K562 (cell line): Measurements from ENCODE around the gene DOCK8. TPM values are rescaled to one million over a fixed set of nuclear protein-coding genes. Genes with fewer than 3 reads are reported as not detected.

Experiments used
- ATAC-seq: fragments of 200-7000 bp; cut with Tn5 transposase; 3 replicates; pipeline ENCODE4 v1.9.1; 2020; ENCODE audit warnings: moderate library complexity
- BruUV-seq: library from RNA; stranded (reverse); fragments of 400-500 nt; replicated peaks from 2 replicates; lab custom pipeline; 2021; lab: Mats Ljungman, UMichigan
- CTCF ChIA-PET: fragments of 300-600 bp; formaldehyde crosslinking; extraction: SDS; loops from one replicate; lab custom pipeline; 2021; ENCODE audit warnings: low intra/inter-chr PET ratio; lab: Yijun Ruan, JAX
- POLR2A ChIA-PET: fragments of 300-600, 350-650 bp; sonication (Branson Sonifier 250); formaldehyde crosslinking; extraction: SDS; loops from one replicate; lab custom pipeline; 2021; ENCODE audit warnings: antibody characterized with exemption, inconsistent platforms; lab: Yijun Ruan, JAX
- DNase-seq, 4 experiments: peaks; one replicate each; pipeline versions ENCODE4 v3.0.0 to v3.0.0-alpha.2; 2011 to 2018; ENCODE audit warnings: low spot score in 3 of 4, mixed read lengths in 3 of 4; ENCODE audit errors: extremely low read depth in 1 of 4
- FAIRE-seq: peaks from 2 replicates; lab custom pipeline; 2011; peaks lifted over from hg19 to GRCh38; lab: Jason Lieb, UNC
- H2AFZ ChIP-seq: 2 replicates; pipeline ENCODE4 v1.6.0; 2011; ENCODE audit warnings: low read depth, low read length, control low read depth, inconsistent platforms
- H3K27ac ChIP-seq: fragments of 200-600 bp; 3 replicates; pipeline ENCODE4 v1.8.0; 2011; ENCODE audit warnings: low read depth, mild to moderate bottlenecking, control low read depth, inconsistent platforms, low read length, moderate library complexity, mixed read lengths; ENCODE audit errors: extremely low read depth
- H3K27me3 ChIP-seq, 2 experiments: fragments of 300-600 bp in 1 of 2; 2 replicates in 1 of 2; 3 replicates in 1 of 2; pipeline versions ENCODE4 v1.6.0 to v1.8.0; 2011; ENCODE audit warnings: inconsistent platforms in 2 of 2, low read length in 2 of 2, mild to moderate bottlenecking in 1 of 2, mixed read lengths in 1 of 2, moderate library complexity in 1 of 2; ENCODE audit not compliant: control insufficient read depth in 2 of 2, insufficient read depth in 2 of 2
- H3K36me3 ChIP-seq: fragments of 300-600 bp; 3 replicates; pipeline ENCODE4 v1.8.0; 2011; ENCODE audit warnings: mild to moderate bottlenecking, low read length, inconsistent platforms; ENCODE audit not compliant: control insufficient read depth, insufficient read depth
- H3K4me1 ChIP-seq, 2 experiments: fragments of 200-600 bp in 1 of 2; replicated peaks in 1 of 2; 2 replicates in 1 of 2; 3 replicates in 1 of 2; pipeline versions ENCODE4 v1.5.1 to v1.8.0; 2011; ENCODE audit warnings: inconsistent platforms in 2 of 2, low read length in 2 of 2, mild to moderate bottlenecking in 1 of 2, mixed read lengths in 1 of 2, moderate library complexity in 1 of 2; ENCODE audit not compliant: control insufficient read depth in 2 of 2, insufficient read depth in 2 of 2
- H3K4me2 ChIP-seq: 2 replicates; pipeline ENCODE4 v1.6.1; 2011; ENCODE audit warnings: low read length, control low read depth, inconsistent platforms, mixed read lengths; ENCODE audit not compliant: insufficient read depth
- H3K4me3 ChIP-seq: fragments of 200-600 bp; sonication (generic), shearing (Covaris generic); 2 replicates; pipeline ENCODE4 v1.5.1; 2016; ENCODE audit warnings: control low read depth, inconsistent platforms
- H3K79me2 ChIP-seq: fragments of 200-600 bp; 3 replicates; pipeline ENCODE4 v1.8.0; 2011; ENCODE audit warnings: low read length, inconsistent platforms; ENCODE audit not compliant: control insufficient read depth, insufficient read depth
- H3K9ac ChIP-seq, 2 experiments: 2 replicates each; pipeline versions ENCODE4 v1.6.0 to v1.6.1; 2011; ENCODE audit warnings: low read depth in 2 of 2, low read length in 2 of 2, control low read depth in 1 of 2, inconsistent platforms in 1 of 2, mild to moderate bottlenecking in 1 of 2, mixed read lengths in 1 of 2; ENCODE audit not compliant: insufficient read depth in 1 of 2
- H3K9me1 ChIP-seq: one replicate; pipeline ENCODE4 v1.6.0; 2011; ENCODE audit warnings: inconsistent platforms, mild to moderate bottlenecking, low read length, moderate library complexity; ENCODE audit not compliant: control insufficient read depth, insufficient read depth
- H3K9me3 ChIP-seq: replicated peaks from 2 replicates; pipeline ENCODE4 v1.5.1; 2011; ENCODE audit warnings: low read depth, low read length, inconsistent platforms; ENCODE audit not compliant: control insufficient read depth, insufficient read depth
- H4K20me1 ChIP-seq: replicated peaks from 2 replicates; pipeline ENCODE4 v1.6.1; 2011; ENCODE audit warnings: low read length, inconsistent platforms, mixed read lengths; ENCODE audit not compliant: control insufficient read depth, insufficient read depth
- CXXC5 ChIP-seq: fragments of 250-450 bp; sonication (Bioruptor Pico); IDR thresholded peaks from 2 replicates; pipeline ENCODE4 v1.8.0; 2022; ENCODE audit warnings: inconsistent platforms, mild to moderate bottlenecking, moderate library complexity
- FOSL1 ChIP-seq: fragments of 200-800 bp; sonication (Bioruptor generic); conservative IDR thresholded peaks from 2 replicates; pipeline ENCODE4 v1.6.1; 2016; ENCODE audit warnings: missing genetic modification characterization, missing compliant biosample characterization
- GATA2 ChIP-seq: sonication (generic); formaldehyde crosslinking; IDR thresholded peaks from 2 replicates; pipeline ENCODE4 v1.4.0; 2020; ENCODE audit warnings: mild to moderate bottlenecking, missing genetic modification reagents
- HDAC8 ChIP-seq: fragments of 450-650 bp; IDR thresholded peaks from 2 replicates; pipeline ENCODE4 v1.6.1; 2016; ENCODE audit warnings: mild to moderate bottlenecking, missing genetic modification characterization, moderate library complexity, missing compliant biosample characterization
- NFIC ChIP-seq: fragments of 450-650 bp; IDR thresholded peaks from 2 replicates; pipeline ENCODE4 v1.6.1; 2017; ENCODE audit warnings: mild to moderate bottlenecking, inconsistent platforms
- RCOR1 ChIP-seq, 2 experiments: IDR thresholded peaks; 2 replicates each; pipeline ENCODE4 v1.6.1; 2012; ENCODE audit warnings: low read depth in 2 of 2, low read length in 2 of 2, borderline replicate concordance in 1 of 2, improper control_type of control experiment in 1 of 2
- SPI1 ChIP-seq: IDR thresholded peaks from 2 replicates; pipeline ENCODE4 v1.6.1; 2011; ENCODE audit warnings: low read depth, low read length, control low read depth, borderline replicate concordance
- ZKSCAN8 ChIP-seq: fragments of 200-800 bp; sonication (Bioruptor generic); IDR thresholded peaks from 2 replicates; pipeline ENCODE4 v1.6.1; 2016; ENCODE audit warnings: missing genetic modification characterization, missing compliant biosample characterization
- ZNF316 ChIP-seq: fragments of 450-650 bp; IDR thresholded peaks from 2 replicates; pipeline ENCODE4 v1.6.1; 2016
- WGBS: fragments of 100-300 bp; shearing (Covaris generic); methylation state at CpG from one replicate; pipeline ENCODE4 v1.1.6; 2016; ENCODE audit warnings: low coverage, mixed read lengths; ENCODE audit not compliant: insufficient coverage; ENCODE audit errors: missing lambda C conversion rate; 5-methylcytosine and 5-hydroxymethylcytosine counted together
- in situ Hi-C: fragments of 300-500 bp; cut with MboI; formaldehyde crosslinking; loops from 4 replicates; pipeline ENCODE4 v1.15.0; 2018; ENCODE audit warnings: inconsistent platforms, mixed read lengths
- intact Hi-C: fragments of 100-400 bp; cut with micrococcal nuclease; formaldehyde crosslinking; loops from 2 replicates; pipeline ENCODE4 v1.14.2; 2022
- polyA plus RNA-seq, 8 experiments: library from polyadenylated mRNA; depleted of rRNA in 4 of 8; stranded (reverse) in 5 of 8; unstranded in 3 of 8; fragments of >200 nt; fragmentation: Nextera tagmentation in 2 of 8; fragmentation: Illumina TruSeq in 1 of 8; extraction: Ambion mirVana in 2 of 8; extraction: Trizol in 1 of 8; gene quantifications; 2 replicates each; pipeline versions ENCODE4 v1.2.1 to v1.2.3, GENCODE V29; 2011 to 2014; ENCODE audit warnings: inconsistent platforms in 1 of 8, missing spikeins in 1 of 8
- total RNA-seq, 7 experiments: library from RNA; depleted of rRNA in 6 of 7; stranded (reverse); fragments of >200 nt in 6 of 7; fragmentation: Illumina TruSeq in 2 of 7; extraction: Trizol in 2 of 7; gene quantifications; 2 replicates each; pipeline versions ENCODE4 v1.2.1 to v1.2.3, GENCODE V29; 2011 to 2021; ENCODE audit warnings: low replicate concordance in 1 of 7
- TF ChIP-seq, protein P1 (sequence below): sonication (generic); formaldehyde crosslinking; IDR thresholded peaks from 2 replicates; pipeline ENCODE4 v1.8.1; 2023; ENCODE audit warnings: mild to moderate bottlenecking, missing genetic modification reagents
- TF ChIP-seq, protein P2 (sequence below), 2 experiments: fragments of 450-650 bp; conservative IDR thresholded peaks; 2 replicates each; pipeline ENCODE4 v1.6.1; 2017; ENCODE audit warnings: mild to moderate bottlenecking in 2 of 2, moderate library complexity in 2 of 2
- TF ChIP-seq, protein P3 (sequence below), 2 experiments: IDR thresholded peaks in 1 of 2; conservative IDR thresholded peaks in 1 of 2; 2 replicates each; pipeline ENCODE4 v1.6.1; 2016; ENCODE audit warnings: low read depth in 2 of 2, mild to moderate bottlenecking in 1 of 2, missing compliant biosample characterization in 1 of 2, missing genetic modification characterization in 1 of 2, moderate library complexity in 1 of 2
- TF ChIP-seq, protein P4 (sequence below): fragments of 450-650 bp; IDR thresholded peaks from 2 replicates; pipeline ENCODE4 v1.6.1; 2016

The DOCK8 gene
- total and polyA plus RNA-seq, 9 of the 15 experiments (the other 6 are each of a cell fraction or from before 2014, with no cell fraction given), result 14.4 to 53.8 (median 25.1) TPM

DNA sequence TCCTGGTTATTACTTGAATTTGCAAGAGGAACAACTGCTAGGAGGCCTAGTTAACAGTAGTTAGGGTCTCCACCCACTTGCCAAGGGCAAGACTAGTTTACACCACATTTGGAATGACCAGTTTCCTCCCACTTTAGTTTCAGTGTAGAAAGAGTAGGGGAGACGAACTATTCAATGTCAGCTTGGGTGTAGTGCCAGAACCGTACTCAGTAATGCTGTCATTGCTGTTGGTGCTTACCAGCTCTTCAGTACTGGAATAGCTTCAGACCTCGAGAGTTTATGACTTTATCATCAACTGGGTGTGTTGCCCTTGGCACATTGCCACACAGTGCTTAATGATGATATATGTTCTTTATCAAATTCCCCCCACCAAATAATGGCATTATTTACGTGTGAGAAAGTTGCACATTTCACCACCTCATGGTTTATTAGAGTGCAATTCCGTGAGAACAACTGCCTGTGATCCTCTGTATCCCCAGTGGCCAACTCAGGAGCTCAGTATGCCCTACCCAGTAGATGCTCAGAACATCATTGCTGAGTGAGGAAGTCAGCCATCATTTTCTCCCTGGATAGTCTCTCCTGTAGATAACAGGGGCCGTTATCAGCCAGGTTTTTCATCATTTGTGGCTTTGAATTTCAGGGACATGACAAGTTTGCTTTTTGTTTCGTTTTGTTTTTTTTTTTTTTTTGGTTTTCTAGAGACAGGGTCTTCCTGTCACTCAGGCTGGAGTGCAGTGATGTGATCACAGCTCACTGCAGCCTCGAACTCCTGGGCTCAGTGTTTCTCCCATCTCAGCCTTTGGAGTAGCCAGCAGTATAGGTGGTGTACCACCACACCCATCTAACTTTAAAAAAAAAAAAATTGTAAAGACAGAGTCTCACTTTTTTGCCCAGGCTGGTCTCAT lies 67.3 kb downstream of the DOCK8 start:
- Histone ChIP-seq H3K27ac (0 out of 3 replicates have a peak overlapping the region, but pooled peaks have one; percentile 19), H4K20me1 (no peaks in the 10 kb centered on the region), H3K4me3 (no peak overlapping the region), H3K9ac (no peak overlapping the region), H2AFZ (no peak overlapping the region), H3K4me2 (no peak overlapping the region), H3K79me2 (peaks cover 63% of the 10 kb centered on the region), H3K9me3 (no peaks in the 10 kb centered on the region), H3K27me3 (no peaks in the 10 kb centered on the region), H3K36me3 (peaks cover 62% of the 10 kb centered on the region; the same call in 2 of the 3 replicates), H3K9me1 (no peaks in the 10 kb centered on the region), H3K4me1 (peaks cover 0 to 19% of the 10 kb centered on the region in 2 experiments; a peak in 3 of 5 replicates)
- DNase-seq (no peak), ATAC-seq (peak; percentile 56), FAIRE-seq (peak; percentile 48)
- 24% methylated on average over 8 of the region's 8 CpGs for WGBS
- no TSS peak for BruUV-seq
- CTCF ChIA-PET, result no interaction called here
- intact Hi-C loops (no loop called here), in situ Hi-C loops (no loop called here)
- POLR2A ChIA-PET, result interaction anchor here (0.9 to 1.2 kb wide), 3 partner anchors 10 to 56 kb away, joined by 3 to 4 read pairs (median 4); no protein-coding TSS in a partner anchor
- no peak for TF ChIP-seq ZKSCAN8 (CRISPR knock-in tag)
- no peak for TF ChIP-seq ZNF316
- peak; percentile 71 for TF ChIP-seq NFIC
- TF ChIP-seq, protein P1, sequence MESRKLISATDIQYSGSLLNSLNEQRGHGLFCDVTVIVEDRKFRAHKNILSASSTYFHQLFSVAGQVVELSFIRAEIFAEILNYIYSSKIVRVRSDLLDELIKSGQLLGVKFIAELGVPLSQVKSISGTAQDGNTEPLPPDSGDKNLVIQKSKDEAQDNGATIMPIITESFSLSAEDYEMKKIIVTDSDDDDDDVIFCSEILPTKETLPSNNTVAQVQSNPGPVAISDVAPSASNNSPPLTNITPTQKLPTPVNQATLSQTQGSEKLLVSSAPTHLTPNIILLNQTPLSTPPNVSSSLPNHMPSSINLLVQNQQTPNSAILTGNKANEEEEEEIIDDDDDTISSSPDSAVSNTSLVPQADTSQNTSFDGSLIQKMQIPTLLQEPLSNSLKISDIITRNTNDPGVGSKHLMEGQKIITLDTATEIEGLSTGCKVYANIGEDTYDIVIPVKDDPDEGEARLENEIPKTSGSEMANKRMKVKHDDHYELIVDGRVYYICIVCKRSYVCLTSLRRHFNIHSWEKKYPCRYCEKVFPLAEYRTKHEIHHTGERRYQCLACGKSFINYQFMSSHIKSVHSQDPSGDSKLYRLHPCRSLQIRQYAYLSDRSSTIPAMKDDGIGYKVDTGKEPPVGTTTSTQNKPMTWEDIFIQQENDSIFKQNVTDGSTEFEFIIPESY, result no peak
- TF ChIP-seq, protein P2, sequence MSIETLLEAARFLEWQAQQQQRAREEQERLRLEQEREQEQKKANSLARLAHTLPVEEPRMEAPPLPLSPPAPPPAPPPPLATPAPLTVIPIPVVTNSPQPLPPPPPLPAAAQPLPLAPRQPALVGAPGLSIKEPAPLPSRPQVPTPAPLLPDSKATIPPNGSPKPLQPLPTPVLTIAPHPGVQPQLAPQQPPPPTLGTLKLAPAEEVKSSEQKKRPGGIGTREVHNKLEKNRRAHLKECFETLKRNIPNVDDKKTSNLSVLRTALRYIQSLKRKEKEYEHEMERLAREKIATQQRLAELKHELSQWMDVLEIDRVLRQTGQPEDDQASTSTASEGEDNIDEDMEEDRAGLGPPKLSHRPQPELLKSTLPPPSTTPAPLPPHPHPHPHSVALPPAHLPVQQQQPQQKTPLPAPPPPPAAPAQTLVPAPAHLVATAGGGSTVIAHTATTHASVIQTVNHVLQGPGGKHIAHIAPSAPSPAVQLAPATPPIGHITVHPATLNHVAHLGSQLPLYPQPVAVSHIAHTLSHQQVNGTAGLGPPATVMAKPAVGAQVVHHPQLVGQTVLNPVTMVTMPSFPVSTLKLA (conservative IDR thresholded peaks at IDR 0.05), result no peak
- no peak for TF ChIP-seq FOSL1
- TF ChIP-seq, protein P3, sequence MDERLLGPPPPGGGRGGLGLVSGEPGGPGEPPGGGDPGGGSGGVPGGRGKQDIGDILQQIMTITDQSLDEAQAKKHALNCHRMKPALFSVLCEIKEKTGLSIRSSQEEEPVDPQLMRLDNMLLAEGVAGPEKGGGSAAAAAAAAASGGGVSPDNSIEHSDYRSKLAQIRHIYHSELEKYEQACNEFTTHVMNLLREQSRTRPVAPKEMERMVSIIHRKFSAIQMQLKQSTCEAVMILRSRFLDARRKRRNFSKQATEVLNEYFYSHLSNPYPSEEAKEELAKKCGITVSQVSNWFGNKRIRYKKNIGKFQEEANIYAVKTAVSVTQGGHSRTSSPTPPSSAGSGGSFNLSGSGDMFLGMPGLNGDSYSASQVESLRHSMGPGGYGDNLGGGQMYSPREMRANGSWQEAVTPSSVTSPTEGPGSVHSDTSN (CRISPR knock-in tag; IDR thresholded peaks at IDR 0.05; ENCODE audit: low read depth), result no peak
- TF ChIP-seq, protein P3 (tag; conservative IDR thresholded peaks at IDR 0.05; ENCODE audit: low read depth), result no peak
- TF ChIP-seq HDAC8 (tag), result no peak
- peak in 1 of 2 experiments; percentile 57; a peak in 1 of 4 replicates for TF ChIP-seq RCOR1 (IDR thresholded peaks at IDR 0.05; ENCODE audit: borderline replicate concordance in 1 of 2, low read depth in 2 of 2, low read length in 2 of 2)
- TF ChIP-seq CXXC5 (CRISPR knock-in tag), result no peak
- TF ChIP-seq SPI1, result peak; percentile 46; the same call in 1 of the 2 replicates
- TF ChIP-seq GATA2 (CRISPR knock-in tag), result no peak
- TF ChIP-seq, protein P4, sequence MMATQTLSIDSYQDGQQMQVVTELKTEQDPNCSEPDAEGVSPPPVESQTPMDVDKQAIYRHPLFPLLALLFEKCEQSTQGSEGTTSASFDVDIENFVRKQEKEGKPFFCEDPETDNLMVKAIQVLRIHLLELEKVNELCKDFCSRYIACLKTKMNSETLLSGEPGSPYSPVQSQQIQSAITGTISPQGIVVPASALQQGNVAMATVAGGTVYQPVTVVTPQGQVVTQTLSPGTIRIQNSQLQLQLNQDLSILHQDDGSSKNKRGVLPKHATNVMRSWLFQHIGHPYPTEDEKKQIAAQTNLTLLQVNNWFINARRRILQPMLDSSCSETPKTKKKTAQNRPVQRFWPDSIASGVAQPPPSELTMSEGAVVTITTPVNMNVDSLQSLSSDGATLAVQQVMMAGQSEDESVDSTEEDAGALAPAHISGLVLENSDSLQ, result peak; percentile 76
